WTC11 (cell line): ENCODE results near the gene DUSP1.

Experiments
- CTCF ChIP-seq: fragments of 200-600 bp; IDR thresholded peaks from 2 replicates; pipeline ENCODE4 v1.8.0; 2022; ENCODE audit warnings: antibody characterized with exemption
- FOXP1 ChIP-seq: sonication (generic); formaldehyde crosslinking; IDR thresholded peaks from 2 replicates; pipeline ENCODE4 v1.8.0; 2022; ENCODE audit warnings: missing genetic modification reagents, mild to moderate bottlenecking, moderate library complexity, borderline replicate concordance
- FOXP4 ChIP-seq: sonication (generic); formaldehyde crosslinking; IDR thresholded peaks from 2 replicates; pipeline ENCODE4 v1.8.0; 2022; ENCODE audit warnings: mild to moderate bottlenecking, missing genetic modification reagents
- GABPB1 ChIP-seq: sonication (generic); formaldehyde crosslinking; IDR thresholded peaks from 2 replicates; pipeline ENCODE4 v1.8.1; 2023; ENCODE audit warnings: mild to moderate bottlenecking, missing genetic modification reagents
- HMGXB4 ChIP-seq: sonication (generic); formaldehyde crosslinking; IDR thresholded peaks from 2 replicates; pipeline ENCODE4 v1.8.1; 2023; ENCODE audit warnings: mild to moderate bottlenecking, moderate library complexity, missing genetic modification reagents
- MLX ChIP-seq: sonication (generic); formaldehyde crosslinking; IDR thresholded peaks from 2 replicates; pipeline ENCODE4 v1.8.1; 2023; ENCODE audit warnings: mild to moderate bottlenecking, missing genetic modification reagents, moderate library complexity
- OVOL2 ChIP-seq: fragments of 250-450 bp; sonication (Bioruptor Pico); IDR thresholded peaks from 2 replicates; pipeline ENCODE4 v1.9.0; 2021; ENCODE audit warnings: mild to moderate bottlenecking, borderline replicate concordance
- RORB ChIP-seq: fragments of 250-450 bp; sonication (Bioruptor Pico); IDR thresholded peaks from 2 replicates; pipeline ENCODE4 v1.9.0; 2021; ENCODE audit warnings: mild to moderate bottlenecking
- SP1 ChIP-seq: sonication (generic); formaldehyde crosslinking; conservative IDR thresholded peaks from 2 replicates; pipeline ENCODE4 v1.8.1; 2022; ENCODE audit warnings: missing genetic modification reagents
- TEAD4 ChIP-seq: sonication (generic); formaldehyde crosslinking; IDR thresholded peaks from 2 replicates; pipeline ENCODE4 v1.8.0; 2022; ENCODE audit warnings: mild to moderate bottlenecking, missing genetic modification reagents
- ZBTB21 ChIP-seq: sonication (generic); formaldehyde crosslinking; IDR thresholded peaks from 2 replicates; pipeline ENCODE4 v1.8.1; 2023; ENCODE audit warnings: mild to moderate bottlenecking, missing genetic modification reagents, borderline replicate concordance
- ZNF138 ChIP-seq: sonication (generic); formaldehyde crosslinking; conservative IDR thresholded peaks from 2 replicates; pipeline ENCODE4 v1.8.1; 2022; ENCODE audit warnings: mild to moderate bottlenecking, moderate library complexity, missing genetic modification reagents
- TF ChIP-seq, protein P1 (sequence below): sonication (generic); formaldehyde crosslinking; IDR thresholded peaks from 2 replicates; pipeline ENCODE4 v1.8.0; 2022; ENCODE audit warnings: mild to moderate bottlenecking, missing genetic modification reagents

- TF ChIP-seq GABPB1 (CRISPR knock-in tag) (no peak), OVOL2 (CRISPR knock-in tag) (no peak), TEAD4 (CRISPR knock-in tag) (no peak), CTCF (no peak), FOXP1 (no peak), RORB (CRISPR knock-in tag) (no peak), SP1 (no peak), ZBTB21 (CRISPR knock-in tag) (no peak), MLX (CRISPR knock-in tag) (no peak), ZNF138 (CRISPR knock-in tag) (no peak), FOXP4 (no peak), HMGXB4 (CRISPR knock-in tag) (no peak)
- TF ChIP-seq, protein P1, sequence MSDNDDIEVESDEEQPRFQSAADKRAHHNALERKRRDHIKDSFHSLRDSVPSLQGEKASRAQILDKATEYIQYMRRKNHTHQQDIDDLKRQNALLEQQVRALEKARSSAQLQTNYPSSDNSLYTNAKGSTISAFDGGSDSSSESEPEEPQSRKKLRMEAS (CRISPR knock-in tag): no peak
Measured at GRCh38 chr5:172729588-172729987, 41.4 kb downstream of the DUSP1 start.
